Measurements from ENCODE around the gene KLRC3. TPM values are rescaled to one million over a fixed set of nuclear protein-coding genes. Genes with fewer than 3 reads are reported as not detected.
"Not testable (repeated sequence)": the region's sequence is repeated elsewhere in the genome, so short reads cannot be mapped to it uniquely, and the experiment has no call there.

KLRC3 gene
- total RNA-seq, 2 donors from 2014 or later = not detected

DNA sequence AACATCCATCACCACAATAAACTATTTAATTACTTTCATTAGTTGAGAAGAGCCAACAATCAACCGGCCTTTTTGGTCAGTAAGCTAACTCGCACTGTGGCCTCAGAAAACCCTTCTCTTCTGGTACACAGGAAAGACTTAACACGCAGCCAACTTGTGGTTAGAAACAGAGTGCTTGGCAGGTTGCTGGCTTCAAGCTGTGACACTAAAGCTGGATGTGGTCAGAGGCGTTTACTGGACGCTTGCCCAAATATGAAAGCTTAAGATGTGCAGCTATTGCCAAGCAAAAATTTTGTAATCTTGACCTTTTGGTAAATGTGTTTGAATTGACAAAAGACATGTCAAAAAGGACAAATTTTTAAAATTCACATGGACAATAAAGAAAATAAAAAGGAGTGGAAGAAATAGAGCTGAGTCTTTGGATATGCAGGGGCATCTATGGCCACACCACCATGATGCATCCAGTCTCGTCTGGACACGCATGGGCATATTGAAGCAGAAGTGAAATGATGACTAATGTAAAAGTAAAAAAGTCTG is 27.9 kb downstream of the KLRC3 start:
- H3K4me3 ChIP-seq = no peak overlapping the region
- WGBS, 2 donors = 53 to 75% methylated on average over 7 of the region's 7 CpGs
- H3K27ac ChIP-seq = no peak overlapping the region
- DNase-seq (peak; percentile 27 to 73 (median 34)), ATAC-seq (no peak)
- no peaks in the 10 kb centered on the region for H3K9me3 ChIP-seq
- no peaks in the 10 kb centered on the region for H3K4me1 ChIP-seq
- no peaks in the 10 kb centered on the region for H3K27me3 ChIP-seq
- intact Hi-C loops (cut with DNase I) = no loop called here
- TF ChIP-seq, protein P1, sequence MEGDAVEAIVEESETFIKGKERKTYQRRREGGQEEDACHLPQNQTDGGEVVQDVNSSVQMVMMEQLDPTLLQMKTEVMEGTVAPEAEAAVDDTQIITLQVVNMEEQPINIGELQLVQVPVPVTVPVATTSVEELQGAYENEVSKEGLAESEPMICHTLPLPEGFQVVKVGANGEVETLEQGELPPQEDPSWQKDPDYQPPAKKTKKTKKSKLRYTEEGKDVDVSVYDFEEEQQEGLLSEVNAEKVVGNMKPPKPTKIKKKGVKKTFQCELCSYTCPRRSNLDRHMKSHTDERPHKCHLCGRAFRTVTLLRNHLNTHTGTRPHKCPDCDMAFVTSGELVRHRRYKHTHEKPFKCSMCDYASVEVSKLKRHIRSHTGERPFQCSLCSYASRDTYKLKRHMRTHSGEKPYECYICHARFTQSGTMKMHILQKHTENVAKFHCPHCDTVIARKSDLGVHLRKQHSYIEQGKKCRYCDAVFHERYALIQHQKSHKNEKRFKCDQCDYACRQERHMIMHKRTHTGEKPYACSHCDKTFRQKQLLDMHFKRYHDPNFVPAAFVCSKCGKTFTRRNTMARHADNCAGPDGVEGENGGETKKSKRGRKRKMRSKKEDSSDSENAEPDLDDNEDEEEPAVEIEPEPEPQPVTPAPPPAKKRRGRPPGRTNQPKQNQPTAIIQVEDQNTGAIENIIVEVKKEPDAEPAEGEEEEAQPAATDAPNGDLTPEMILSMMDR (IDR thresholded peaks at IDR 0.05) = no peak
- TF ChIP-seq POLR2A (IDR thresholded peaks at IDR 0.05) = no peak
- no peaks in the 10 kb centered on the region for H3K36me3 ChIP-seq (replicated peaks in 1 of 2; ENCODE audit: insufficient read depth in 1 of 2, low read depth in 2 of 2)

DNA sequence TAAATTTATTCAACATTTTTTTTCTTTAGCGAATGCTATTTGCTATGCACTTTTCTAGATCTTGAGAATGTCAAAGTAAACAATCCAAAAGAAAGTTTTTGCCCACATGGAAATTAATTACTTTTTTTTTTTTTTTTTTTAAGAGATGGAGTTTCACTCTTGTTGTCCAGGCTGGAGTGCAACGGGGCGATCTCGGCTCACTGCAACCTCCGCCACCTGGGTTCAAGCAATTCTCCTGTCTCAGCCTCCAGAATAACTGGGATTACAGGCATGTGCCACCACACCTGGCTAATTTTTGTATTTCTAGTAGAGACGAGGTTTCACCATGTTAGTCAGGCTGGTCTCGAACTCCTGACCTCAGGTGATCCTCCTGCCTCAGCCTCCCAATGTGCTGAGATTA is 29.4 kb downstream of the KLRC3 start:
- ATAC-seq; H3K9me3 ChIP-seq; H3K27me3 ChIP-seq; DNase-seq; intact Hi-C loops (cut with DNase I); H3K27ac ChIP-seq; H3K4me3 ChIP-seq; H3K36me3 ChIP-seq (replicated peaks in 1 of 2; ENCODE audit: insufficient read depth in 1 of 2, low read depth in 2 of 2); H3K4me1 ChIP-seq: not testable (repeated sequence)
- 92 to 93% methylated on average over 7 of the region's 7 CpGs for WGBS, 2 donors

DNA sequence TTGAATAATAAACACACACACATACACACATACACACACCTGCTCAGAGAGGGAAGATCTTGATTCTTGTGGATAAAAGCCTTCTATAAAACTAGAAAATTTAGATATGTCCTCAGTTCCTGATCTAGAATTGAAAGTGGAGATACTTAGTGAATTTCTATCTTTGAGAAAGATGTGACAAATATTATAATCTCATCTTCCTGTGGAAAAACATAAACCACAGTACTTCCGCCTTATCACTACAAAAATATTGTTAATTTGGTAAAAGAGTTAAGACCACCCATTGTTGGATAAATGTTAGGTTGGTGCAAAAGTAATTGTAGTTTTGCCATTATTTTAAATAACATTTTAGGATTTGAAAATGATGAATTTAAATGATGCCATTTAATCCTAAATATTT is 30.5 kb downstream of the KLRC3 start, which contains the start of gene KLRK1:
TSS of gene KLRK1 (minus strand) at position 138 of the 400 bp plus-strand sequence. CDS start 1,231 bp downstream, outside the sequence.
- 78 to 84% methylated on average over 1 of the region's 1 CpG for WGBS, 2 donors
- Histone ChIP-seq H3K9me3 (no peaks in the 10 kb centered on the region), H3K36me3 (replicated peaks in 1 of 2; ENCODE audit: insufficient read depth in 1 of 2, low read depth in 2 of 2) (no peaks in the 10 kb centered on the region)

DNA sequence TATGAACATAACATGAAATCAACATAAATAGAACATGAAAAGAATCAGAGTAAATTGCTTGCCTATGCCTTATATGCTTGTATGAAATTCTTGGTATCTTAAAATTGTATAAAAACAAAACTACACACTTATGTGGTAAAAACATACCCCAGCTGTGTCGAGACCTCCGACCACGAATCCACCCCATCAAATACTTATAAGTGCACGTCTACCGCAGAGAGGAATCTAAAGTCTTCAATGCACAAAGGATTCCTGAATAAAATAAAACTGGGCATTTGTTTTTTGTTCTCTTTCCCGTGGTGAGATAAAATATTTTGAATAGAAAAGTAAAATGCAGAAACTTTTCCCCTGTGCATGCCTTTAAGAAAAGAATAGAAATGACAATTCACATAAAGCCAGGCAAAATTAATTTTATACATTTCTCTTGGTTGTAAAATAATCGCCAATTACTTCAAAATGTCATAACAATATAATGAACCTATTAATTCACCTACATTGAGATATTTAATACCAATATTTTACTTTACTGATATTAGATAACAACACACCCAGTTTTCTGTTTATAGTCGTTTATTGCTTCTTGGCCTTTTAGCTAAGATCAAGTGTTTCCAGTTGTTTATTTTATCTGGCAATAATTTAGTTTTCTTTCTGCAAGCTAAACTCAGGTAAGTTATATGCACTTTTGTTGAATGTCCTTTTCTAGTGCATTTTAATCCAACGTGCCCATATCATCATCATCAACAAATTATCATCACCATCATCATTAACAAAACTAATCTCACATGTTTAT is 31.6 kb downstream of the KLRC3 start:
- Histone ChIP-seq H3K27ac (no peak overlapping the region), H3K4me3 (no peak overlapping the region), H3K9me3 (no peaks in the 10 kb centered on the region), H3K36me3 (replicated peaks in 1 of 2; ENCODE audit: insufficient read depth in 1 of 2, low read depth in 2 of 2) (no peaks in the 10 kb centered on the region), H3K4me1 (no peaks in the 10 kb centered on the region), H3K27me3 (no peaks in the 10 kb centered on the region)
- 72 to 74% methylated on average over 9 of the region's 9 CpGs for WGBS, 2 donors
- TF ChIP-seq POLR2A (IDR thresholded peaks at IDR 0.05) = no peak
- TF ChIP-seq, protein P1 (IDR thresholded peaks at IDR 0.05) = no peak
- ATAC-seq (no peak), DNase-seq (no peak)
- intact Hi-C loops (cut with DNase I) = no loop called here

More for the DNA sequence above, 30.5 kb downstream of the KLRC3 start, which contains the start of gene KLRK1:
- TF ChIP-seq, protein P1 (IDR thresholded peaks at IDR 0.05) = no peak
- TF ChIP-seq POLR2A (IDR thresholded peaks at IDR 0.05) = no peak
- Histone ChIP-seq H3K4me3 (no peak within 1 kb of the TSS), H3K27ac (no peak within 1 kb of the TSS), H3K27me3 (no peaks in the 10 kb centered on the region), H3K4me1 (no peaks in the 10 kb centered on the region)
- intact Hi-C loops (cut with DNase I) = no loop called here
- DNase-seq = no peak
- ATAC-seq = no peak

DNA sequence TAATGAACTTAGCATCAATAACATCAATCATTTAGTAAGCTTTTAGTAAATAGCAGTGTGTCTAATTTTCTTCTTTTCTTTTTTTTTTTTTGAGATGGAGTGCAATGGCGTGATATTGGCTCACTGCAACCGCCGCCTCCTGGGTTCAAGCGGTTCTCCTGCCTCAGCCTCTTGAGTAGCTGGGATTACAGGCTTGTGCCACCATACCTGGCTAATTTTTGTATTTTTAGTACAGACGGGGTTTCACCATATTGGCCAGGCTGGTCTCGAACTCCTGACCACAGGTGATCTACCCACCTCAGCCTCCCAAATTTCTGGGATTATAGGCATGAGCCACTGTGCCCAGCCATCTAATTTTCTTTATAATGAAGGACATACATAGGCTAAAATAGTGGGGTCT is 32.9 kb downstream of the KLRC3 start:
- H3K27ac ChIP-seq; H3K4me1 ChIP-seq; H3K4me3 ChIP-seq; ATAC-seq; intact Hi-C loops (cut with DNase I); H3K36me3 ChIP-seq (replicated peaks in 1 of 2; ENCODE audit: insufficient read depth in 1 of 2, low read depth in 2 of 2); DNase-seq; H3K9me3 ChIP-seq; H3K27me3 ChIP-seq: not testable (repeated sequence)
- WGBS, 2 donors = 84 to 89% methylated on average over 6 of the region's 6 CpGs
